Neutrophil (primary cell): ENCODE results near the gene ZNF710.
A peak's percentile ranks its signal among the peaks of the same experiment; 100 is the strongest.

Experiments
- H3K27ac ChIP-seq: fragments of 200-600 bp; sonication (generic); 2 replicates; pipeline ENCODE4 v1.5.1; 2016; ENCODE audit warnings: mild to moderate bottlenecking, moderate library complexity
- H3K27me3 ChIP-seq: fragments of 200-600 bp; sonication (generic); 2 replicates; pipeline ENCODE4 v1.6.0; 2016; ENCODE audit warnings: mild to moderate bottlenecking
- H3K36me3 ChIP-seq: fragments of 200-600 bp; sonication (generic); 2 replicates; pipeline ENCODE4 v1.5.1; 2017
- H3K4me1 ChIP-seq, 2 experiments: fragments of 200-600 bp in 1 of 2; sonication (generic) in 1 of 2; 1 replicate in 1 of 2; 2 replicates in 1 of 2; pipeline versions ENCODE4 v1.5.1 to v1.6.1; 2013 to 2016; ENCODE audit warnings: low read depth in 1 of 2, low read length in 1 of 2, mild to moderate bottlenecking in 1 of 2, moderate library complexity in 1 of 2; ENCODE audit not compliant: control insufficient read depth in 1 of 2, insufficient read depth in 1 of 2
- H3K4me3 ChIP-seq, 2 experiments: fragments of 200-600 bp in 1 of 2; sonication (generic) in 1 of 2; 1 replicate in 1 of 2; 2 replicates in 1 of 2; pipeline ENCODE4 v1.5.1; 2013 to 2016; ENCODE audit warnings: low read depth in 1 of 2, low read length in 1 of 2, mild to moderate bottlenecking in 1 of 2, moderate library complexity in 1 of 2
- H3K9me3 ChIP-seq: fragments of 200-600 bp; sonication (generic); 2 replicates; pipeline ENCODE4 v1.5.1; 2016
- CTCF ChIP-seq: fragments of 200-600 bp; sonication (generic); IDR thresholded peaks from 2 replicates; pipeline ENCODE4 v1.5.1; 2016; ENCODE audit warnings: antibody characterized with exemption

ZNF710 gene

GRCh38 chr15:90002428-90002844 is 1.3 kb downstream of the ZNF710 start:
- H3K27ac ChIP-seq, result peak overlapping the region; percentile 99
- H3K27me3 ChIP-seq, result no peaks in the 10 kb centered on the region
- TF ChIP-seq CTCF, result no peak
- peaks cover 65 to 73% of the 10 kb centered on the region in 2 experiments for H3K4me1 ChIP-seq
- H3K4me3 ChIP-seq, result peak overlapping the region; percentile 74 to 86
- no peaks in the 10 kb centered on the region for H3K9me3 ChIP-seq
- no peaks in the 10 kb centered on the region for H3K36me3 ChIP-seq

GRCh38 chr15:90003736-90004135 is 2.6 kb downstream of the ZNF710 start:
- H3K36me3 ChIP-seq, result no peaks in the 10 kb centered on the region
- peak overlapping the region; percentile 99 for H3K27ac ChIP-seq
- H3K9me3 ChIP-seq, result no peaks in the 10 kb centered on the region
- H3K4me3 ChIP-seq, result peak overlapping the region; percentile 74 to 86
- no peaks in the 10 kb centered on the region for H3K27me3 ChIP-seq
- H3K4me1 ChIP-seq, result peaks cover 78 to 85% of the 10 kb centered on the region in 2 experiments
- no peak for TF ChIP-seq CTCF

- Histone ChIP-seq H3K27me3 (no peaks in the 10 kb centered on the region), H3K4me1 (peaks cover 83 to 87% of the 10 kb centered on the region in 2 experiments), H3K9me3 (no peaks in the 10 kb centered on the region), H3K27ac (peak overlapping the region; percentile 99), H3K4me3 (peak overlapping the region; percentile 74 to 86), H3K36me3 (no peaks in the 10 kb centered on the region)
- TF ChIP-seq CTCF, result no peak
Observed at GRCh38 chr15:90004252-90004651, 3.1 kb downstream of the ZNF710 start.

- H3K4me3 ChIP-seq, result peak overlapping the region; percentile 74 to 86
- H3K4me1 ChIP-seq, result peaks cover 85 to 87% of the 10 kb centered on the region in 2 experiments
- peak; percentile 17 for TF ChIP-seq CTCF
Observed at GRCh38 chr15:90004671-90005070, 3.5 kb downstream of the ZNF710 start.

GRCh38 chr15:90006217-90007075 is 5.3 kb downstream of the ZNF710 start:
- Histone ChIP-seq H3K4me3 (no peak overlapping the region), H3K36me3 (no peaks in the 10 kb centered on the region), H3K9me3 (no peaks in the 10 kb centered on the region), H3K27ac (peak overlapping the region; percentile 99), H3K27me3 (no peaks in the 10 kb centered on the region), H3K4me1 (peaks cover 91% of the 10 kb centered on the region in 2 experiments)
- no peak for TF ChIP-seq CTCF

More at GRCh38 chr15:90004671-90005070, 3.5 kb downstream of the ZNF710 start:
- H3K27me3 ChIP-seq, result no peaks in the 10 kb centered on the region
- H3K9me3 ChIP-seq, result no peaks in the 10 kb centered on the region
- no peaks in the 10 kb centered on the region for H3K36me3 ChIP-seq
- peak overlapping the region; percentile 99 for H3K27ac ChIP-seq
